Lower leg skin (tissue), 3 donors: ENCODE measurements around the gene SEZ6.

ENCODE experiments used
- CTCF ChIP-seq, 3 donors: fragments of 450-650 bp; IDR thresholded peaks; one replicate each; pipeline ENCODE4 v1.5.1; 2016; ENCODE audit warnings: antibody characterized with exemption in 3 of 3, mild to moderate bottlenecking in 3 of 3, moderate library complexity in 2 of 3
- POLR2A ChIP-seq, 2 donors: fragments of 450-650 bp; IDR thresholded peaks; one replicate each; pipeline ENCODE4 v1.6.1; 2016 to 2017; ENCODE audit warnings: antibody characterized with exemption in 2 of 2, mild to moderate bottlenecking in 1 of 2, moderate library complexity in 1 of 2

- TF ChIP-seq CTCF (IDR thresholded peaks at IDR 0.05), result no peak
- no peak for TF ChIP-seq POLR2A (IDR thresholded peaks at IDR 0.05)
Measured at GRCh38 chr17:29032857-29033197, 27.0 kb upstream of the SEZ6 start.
